ENCODE measurements around the gene SPECC1L. TPM values are rescaled to one million over a fixed set of nuclear protein-coding genes. Genes with fewer than 3 reads are reported as not detected.

The SPECC1L gene
- total and polyA plus RNA-seq, 7 experiments from 2014 or later: 14.6 to 69.0 (median 39.9) TPM

GRCh38 chr22:24394254-24394653 lies 123.6 kb downstream of the SPECC1L start:
- no peaks in the 10 kb centered on the region for H3K9me3 Mint-ChIP-seq
- no peak overlapping the region for H3K27ac Mint-ChIP-seq
- Histone ChIP-seq H3K36me3 (ENCODE audit: control insufficient read depth in 2 of 3, insufficient read depth in 3 of 3, low read length in 3 of 3) (peaks cover 0 to 5% (median 0%) of the 10 kb centered on the region in 3 experiments), H3K27ac (ENCODE audit: low read depth, low read length) (no peak overlapping the region), H3K4me1 (ENCODE audit: control insufficient read depth in 2 of 2, insufficient read depth in 2 of 2, low read length in 2 of 2) (no peaks in the 10 kb centered on the region), H3K9me3 (ENCODE audit: control insufficient read depth in 2 of 3, low read length in 3 of 3) (no peaks in the 10 kb centered on the region), H3K27me3 (ENCODE audit: control insufficient read depth in 2 of 2, insufficient read depth in 2 of 2, low read length in 2 of 2) (no peaks in the 10 kb centered on the region), H3K4me3 (ENCODE audit: low read length) (no peak overlapping the region)
- DNase-seq (no peak), ATAC-seq (no peak)
- H3K4me3 Mint-ChIP-seq: no peak overlapping the region
- ChIA-PET CTCF (no interaction called here), POLR2A (no interaction called here)
- H3K27me3 Mint-ChIP-seq: no peaks in the 10 kb centered on the region
- intact Hi-C loops (cut with micrococcal nuclease): loop anchor here in 1 of 2 donors (10.0 kb wide), 1 partner anchor 69 kb away; no protein-coding TSS in a partner anchor
- peaks cover 4 to 38% (median 8%) of the 10 kb centered on the region in 5 donors for H3K36me3 Mint-ChIP-seq
- peaks cover 17 to 51% (median 42%) of the 10 kb centered on the region in 7 donors for H3K4me1 Mint-ChIP-seq

- peaks cover 0 to 21% (median 0%) of the 10 kb centered on the region in 3 experiments for H3K36me3 ChIP-seq (ENCODE audit: control insufficient read depth in 2 of 3, insufficient read depth in 3 of 3, low read length in 3 of 3)
- no peak overlapping the region for H3K27ac ChIP-seq (ENCODE audit: low read depth, low read length)
- H3K9me3 Mint-ChIP-seq: no peaks in the 10 kb centered on the region
- ChIA-PET POLR2A (interaction anchor here (0.6 to 1.1 kb wide), 2 partner anchors 11 to 40 kb away, joined by 3 to 5 read pairs; no protein-coding TSS in a partner anchor), CTCF (no interaction called here)
- H3K4me1 ChIP-seq (ENCODE audit: control insufficient read depth in 2 of 2, insufficient read depth in 2 of 2, low read length in 2 of 2): no peaks in the 10 kb centered on the region
- H3K27ac Mint-ChIP-seq: peak overlapping the region in 5 of 9 donors; percentile 34 to 77 (median 59)
- H3K9me3 ChIP-seq (ENCODE audit: control insufficient read depth in 2 of 3, low read length in 3 of 3): no peaks in the 10 kb centered on the region
- intact Hi-C loops (cut with micrococcal nuclease): loop anchor here (5.0 to 10.0 kb wide), 2 partner anchors 71 to 74 kb away; no protein-coding TSS in a partner anchor
- H3K36me3 Mint-ChIP-seq: peaks cover 4 to 36% (median 10%) of the 10 kb centered on the region in 5 donors
- H3K4me3 ChIP-seq (ENCODE audit: low read length): no peak overlapping the region
- ATAC-seq: no peak
- no peak for DNase-seq
- H3K27me3 Mint-ChIP-seq: no peaks in the 10 kb centered on the region
- H3K4me1 Mint-ChIP-seq: peaks cover 5 to 55% (median 18%) of the 10 kb centered on the region in 7 donors
- peak overlapping the region in 1 of 10 donors; percentile 13 for H3K4me3 Mint-ChIP-seq
- H3K27me3 ChIP-seq (ENCODE audit: control insufficient read depth in 2 of 2, insufficient read depth in 2 of 2, low read length in 2 of 2): no peaks in the 10 kb centered on the region
Observed at GRCh38 chr22:24398409-24398808, 127.8 kb downstream of the SPECC1L start.

GRCh38 chr22:24400034-24400725 lies 129.5 kb downstream of the SPECC1L start:
- Mint-ChIP-seq H3K4me3 (no peak overlapping the region), H3K36me3 (peaks cover 2 to 42% (median 18%) of the 10 kb centered on the region in 5 donors), H3K27ac (peak overlapping the region in 3 of 9 donors; percentile 15 to 62 (median 15)), H3K27me3 (no peaks in the 10 kb centered on the region), H3K4me1 (peaks cover 5 to 53% (median 21%) of the 10 kb centered on the region in 7 donors), H3K9me3 (no peaks in the 10 kb centered on the region)
- no peak for DNase-seq
- Histone ChIP-seq H3K27me3 (ENCODE audit: control insufficient read depth in 2 of 2, insufficient read depth in 2 of 2, low read length in 2 of 2) (no peaks in the 10 kb centered on the region), H3K9me3 (ENCODE audit: control insufficient read depth in 2 of 3, low read length in 3 of 3) (no peaks in the 10 kb centered on the region), H3K4me3 (ENCODE audit: low read length) (no peak overlapping the region), H3K36me3 (ENCODE audit: control insufficient read depth in 2 of 3, insufficient read depth in 3 of 3, low read length in 3 of 3) (peaks cover 0 to 30% (median 0%) of the 10 kb centered on the region in 3 experiments), H3K27ac (ENCODE audit: low read depth, low read length) (no peak overlapping the region), H3K4me1 (ENCODE audit: control insufficient read depth in 2 of 2, insufficient read depth in 2 of 2, low read length in 2 of 2) (no peaks in the 10 kb centered on the region)
- ATAC-seq: no peak
- POLR2A ChIA-PET: no interaction called here
- CTCF ChIA-PET: no interaction called here
- intact Hi-C loops (cut with micrococcal nuclease): no loop called here

GRCh38 chr22:24400726-24401596 lies 130.3 kb downstream of the SPECC1L start:
- no peaks in the 10 kb centered on the region for H3K9me3 Mint-ChIP-seq
- H3K4me3 Mint-ChIP-seq: peak overlapping the region in 2 of 10 donors; percentile 9 to 49
- ChIA-PET CTCF (no interaction called here), POLR2A (interaction anchor here (0.5 kb wide), 1 partner anchor 140 kb away, joined by 3 read pairs; no protein-coding TSS in a partner anchor)
- peaks cover 0 to 39% (median 15%) of the 10 kb centered on the region in 5 donors for H3K36me3 Mint-ChIP-seq
- Histone ChIP-seq H3K27me3 (ENCODE audit: control insufficient read depth in 2 of 2, insufficient read depth in 2 of 2, low read length in 2 of 2) (no peaks in the 10 kb centered on the region), H3K4me3 (ENCODE audit: low read length) (no peak overlapping the region), H3K9me3 (ENCODE audit: control insufficient read depth in 2 of 3, low read length in 3 of 3) (no peaks in the 10 kb centered on the region), H3K4me1 (ENCODE audit: control insufficient read depth in 2 of 2, insufficient read depth in 2 of 2, low read length in 2 of 2) (peaks cover 0 to under 1% of the 10 kb centered on the region in 2 donors), H3K27ac (ENCODE audit: low read depth, low read length) (no peak overlapping the region), H3K36me3 (ENCODE audit: control insufficient read depth in 2 of 3, insufficient read depth in 3 of 3, low read length in 3 of 3) (peaks cover 0 to 26% (median 0%) of the 10 kb centered on the region in 3 experiments)
- H3K27me3 Mint-ChIP-seq: no peaks in the 10 kb centered on the region
- peaks cover 8 to 55% (median 28%) of the 10 kb centered on the region in 7 donors for H3K4me1 Mint-ChIP-seq
- H3K27ac Mint-ChIP-seq: peak overlapping the region in 2 of 9 donors; percentile 15 to 62
- DNase-seq: no peak
- peak; percentile 67 for ATAC-seq
- intact Hi-C loops (cut with micrococcal nuclease): no loop called here

GRCh38 chr22:24401931-24402367 lies 131.3 kb downstream of the SPECC1L start:
- peaks cover 0 to 25% (median 0%) of the 10 kb centered on the region in 3 experiments for H3K36me3 ChIP-seq (ENCODE audit: control insufficient read depth in 2 of 3, insufficient read depth in 3 of 3, low read length in 3 of 3)
- no peak for DNase-seq
- peaks cover 0 to 34% (median 15%) of the 10 kb centered on the region in 5 donors for H3K36me3 Mint-ChIP-seq
- no peaks in the 10 kb centered on the region for H3K27me3 Mint-ChIP-seq
- H3K4me1 ChIP-seq (ENCODE audit: control insufficient read depth in 2 of 2, insufficient read depth in 2 of 2, low read length in 2 of 2): peaks cover 0 to 10% of the 10 kb centered on the region in 2 donors
- no peak overlapping the region for H3K4me3 ChIP-seq (ENCODE audit: low read length)
- H3K9me3 ChIP-seq (ENCODE audit: control insufficient read depth in 2 of 3, low read length in 3 of 3): no peaks in the 10 kb centered on the region
- ChIA-PET CTCF (no interaction called here), POLR2A (interaction anchor here (0.6 kb wide), 1 partner anchor 115 kb away, joined by 3 read pairs; no protein-coding TSS in a partner anchor)
- H3K27ac Mint-ChIP-seq: peak overlapping the region in 2 of 9 donors; percentile 62 to 70
- ATAC-seq: no peak
- H3K27me3 ChIP-seq (ENCODE audit: control insufficient read depth in 2 of 2, insufficient read depth in 2 of 2, low read length in 2 of 2): no peaks in the 10 kb centered on the region
- peaks cover 17 to 57% (median 38%) of the 10 kb centered on the region in 7 donors for H3K4me1 Mint-ChIP-seq
- no peak overlapping the region for H3K27ac ChIP-seq (ENCODE audit: low read depth, low read length)
- intact Hi-C loops (cut with micrococcal nuclease): no loop called here
- H3K9me3 Mint-ChIP-seq: no peaks in the 10 kb centered on the region
- H3K4me3 Mint-ChIP-seq: no peak overlapping the region

- Mint-ChIP-seq H3K27ac (peak overlapping the region in 3 of 9 donors; percentile 62 to 72 (median 68)), H3K4me1 (peaks cover 23 to 63% (median 43%) of the 10 kb centered on the region in 7 donors), H3K36me3 (peaks cover 0 to 32% (median 15%) of the 10 kb centered on the region in 5 donors), H3K9me3 (no peaks in the 10 kb centered on the region), H3K27me3 (no peaks in the 10 kb centered on the region), H3K4me3 (no peak overlapping the region)
- intact Hi-C loops (cut with micrococcal nuclease): no loop called here
- Histone ChIP-seq H3K9me3 (ENCODE audit: control insufficient read depth in 2 of 3, low read length in 3 of 3) (no peaks in the 10 kb centered on the region), H3K4me3 (ENCODE audit: low read length) (no peak overlapping the region), H3K36me3 (ENCODE audit: control insufficient read depth in 2 of 3, insufficient read depth in 3 of 3, low read length in 3 of 3) (peaks cover 0 to 25% (median 0%) of the 10 kb centered on the region in 3 experiments), H3K27me3 (ENCODE audit: control insufficient read depth in 2 of 2, insufficient read depth in 2 of 2, low read length in 2 of 2) (no peaks in the 10 kb centered on the region), H3K27ac (ENCODE audit: low read depth, low read length) (no peak overlapping the region), H3K4me1 (ENCODE audit: control insufficient read depth in 2 of 2, insufficient read depth in 2 of 2, low read length in 2 of 2) (peaks cover 0 to 14% of the 10 kb centered on the region in 2 donors)
- ChIA-PET POLR2A (interaction anchor here (0.6 kb wide), 1 partner anchor 115 kb away, joined by 3 read pairs; no protein-coding TSS in a partner anchor), CTCF (no interaction called here)
- DNase-seq (no peak), ATAC-seq (peak; percentile 78)
Observed at GRCh38 chr22:24402460-24403192, 132.0 kb downstream of the SPECC1L start.

Data from naive thymus-derived CD4-positive, alpha-beta T cell (primary cell).